ENCODE data around the gene CMTM7. TPM values are rescaled to one million over a fixed set of nuclear protein-coding genes. Genes with fewer than 3 reads are reported as not detected.

The CMTM7 gene
- total RNA-seq, 1 donor from 2014 or later, result 20.4 TPM

GRCh38 chr3:32495609-32496008 lies 104.0 kb downstream of the CMTM7 start:
- TF ChIP-seq, protein P1, sequence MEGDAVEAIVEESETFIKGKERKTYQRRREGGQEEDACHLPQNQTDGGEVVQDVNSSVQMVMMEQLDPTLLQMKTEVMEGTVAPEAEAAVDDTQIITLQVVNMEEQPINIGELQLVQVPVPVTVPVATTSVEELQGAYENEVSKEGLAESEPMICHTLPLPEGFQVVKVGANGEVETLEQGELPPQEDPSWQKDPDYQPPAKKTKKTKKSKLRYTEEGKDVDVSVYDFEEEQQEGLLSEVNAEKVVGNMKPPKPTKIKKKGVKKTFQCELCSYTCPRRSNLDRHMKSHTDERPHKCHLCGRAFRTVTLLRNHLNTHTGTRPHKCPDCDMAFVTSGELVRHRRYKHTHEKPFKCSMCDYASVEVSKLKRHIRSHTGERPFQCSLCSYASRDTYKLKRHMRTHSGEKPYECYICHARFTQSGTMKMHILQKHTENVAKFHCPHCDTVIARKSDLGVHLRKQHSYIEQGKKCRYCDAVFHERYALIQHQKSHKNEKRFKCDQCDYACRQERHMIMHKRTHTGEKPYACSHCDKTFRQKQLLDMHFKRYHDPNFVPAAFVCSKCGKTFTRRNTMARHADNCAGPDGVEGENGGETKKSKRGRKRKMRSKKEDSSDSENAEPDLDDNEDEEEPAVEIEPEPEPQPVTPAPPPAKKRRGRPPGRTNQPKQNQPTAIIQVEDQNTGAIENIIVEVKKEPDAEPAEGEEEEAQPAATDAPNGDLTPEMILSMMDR (conservative IDR thresholded peaks at IDR 0.05), result no peak
- H3K4me1 Mint-ChIP-seq (ENCODE audit: unreplicated experiment), result peaks cover 17% of the 10 kb centered on the region
- H3K27ac Mint-ChIP-seq, result no peak overlapping the region
- H3K36me3 Mint-ChIP-seq, result peaks cover 10% of the 10 kb centered on the region
- no peak overlapping the region for H3K4me3 Mint-ChIP-seq
- no peak for DNase-seq (ENCODE audit: extremely low spot score, unreplicated experiment)
- H3K9me3 Mint-ChIP-seq, result no peaks in the 10 kb centered on the region
- no peaks in the 10 kb centered on the region for H3K27me3 Mint-ChIP-seq

- Mint-ChIP-seq H3K27ac (no peak overlapping the region), H3K36me3 (peaks cover 10% of the 10 kb centered on the region), H3K4me3 (no peak overlapping the region), H3K4me1 (ENCODE audit: unreplicated experiment) (peaks cover 31% of the 10 kb centered on the region), H3K9me3 (no peaks in the 10 kb centered on the region), H3K27me3 (no peaks in the 10 kb centered on the region)
- DNase-seq (ENCODE audit: extremely low spot score, unreplicated experiment), result no peak
- TF ChIP-seq, protein P1 (conservative IDR thresholded peaks at IDR 0.05), result no peak
Observed at GRCh38 chr3:32498252-32498651, 106.6 kb downstream of the CMTM7 start.

GRCh38 chr3:32498992-32499391 lies 107.3 kb downstream of the CMTM7 start:
- Mint-ChIP-seq H3K36me3 (peaks cover 10% of the 10 kb centered on the region), H3K4me3 (no peak overlapping the region), H3K27me3 (no peaks in the 10 kb centered on the region), H3K9me3 (no peaks in the 10 kb centered on the region), H3K27ac (no peak overlapping the region), H3K4me1 (ENCODE audit: unreplicated experiment) (peaks cover 31% of the 10 kb centered on the region)
- no peak for DNase-seq (ENCODE audit: extremely low spot score, unreplicated experiment)
- TF ChIP-seq, protein P1 (conservative IDR thresholded peaks at IDR 0.05), result no peak

DNA sequence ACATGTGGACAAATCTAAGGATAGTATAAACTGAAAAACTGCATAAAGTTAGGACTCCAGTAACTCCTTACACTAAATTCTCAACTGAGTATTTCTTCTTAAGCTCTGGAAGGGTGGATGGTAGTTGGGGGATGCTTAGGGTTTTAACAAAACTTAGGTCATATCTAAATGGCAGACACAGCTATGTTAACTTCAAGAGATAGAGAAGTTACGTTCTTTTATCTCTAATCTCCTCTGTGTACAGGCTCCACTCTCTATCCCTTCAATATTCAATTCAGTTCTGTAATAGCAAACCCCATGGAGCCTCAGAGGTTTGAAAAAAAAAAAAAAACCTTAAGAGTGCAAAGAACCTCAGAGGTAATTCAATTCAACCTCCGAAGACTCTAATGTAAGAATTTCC lies 107.9 kb downstream of the CMTM7 start:
- H3K4me3 Mint-ChIP-seq, result no peak overlapping the region
- no peak for DNase-seq (ENCODE audit: extremely low spot score, unreplicated experiment)
- H3K9me3 Mint-ChIP-seq, result no peaks in the 10 kb centered on the region
- peaks cover 31% of the 10 kb centered on the region for H3K4me1 Mint-ChIP-seq (ENCODE audit: unreplicated experiment)
- TF ChIP-seq, protein P1 (conservative IDR thresholded peaks at IDR 0.05), result no peak
- H3K27ac Mint-ChIP-seq, result no peak overlapping the region
- no peaks in the 10 kb centered on the region for H3K27me3 Mint-ChIP-seq
- H3K36me3 Mint-ChIP-seq, result peaks cover 10% of the 10 kb centered on the region

GRCh38 chr3:32500231-32500630 lies 108.6 kb downstream of the CMTM7 start:
- Mint-ChIP-seq H3K36me3 (peaks cover 10% of the 10 kb centered on the region), H3K27me3 (no peaks in the 10 kb centered on the region), H3K9me3 (no peaks in the 10 kb centered on the region), H3K27ac (no peak overlapping the region), H3K4me3 (peak overlapping the region; percentile 97), H3K4me1 (ENCODE audit: unreplicated experiment) (peaks cover 31% of the 10 kb centered on the region)
- DNase-seq (ENCODE audit: extremely low spot score, unreplicated experiment), result no peak
- TF ChIP-seq, protein P1 (conservative IDR thresholded peaks at IDR 0.05), result no peak
